Fibroblast of villous mesenchyme (primary cell): ENCODE data around the gene MICA. TPM values are rescaled to one million over a fixed set of nuclear protein-coding genes. Genes with fewer than 3 reads are reported as not detected.

Source experiments
- DNase-seq: peaks from one replicate; pipeline ENCODE4 v3.0.0-alpha.2; 2010; ENCODE audit warnings: low read depth
- H3K4me3 ChIP-seq: 2 replicates; pipeline ENCODE4 v1.5.1; 2011; ENCODE audit warnings: low read depth, mild to moderate bottlenecking, low read length
- total RNA-seq: library from RNA; depleted of rRNA; stranded (reverse); fragments of >200 nt; gene quantifications from 2 replicates; pipeline ENCODE4 v1.2.3, GENCODE V29; 2012
- TF ChIP-seq, protein P1 (sequence below): IDR thresholded peaks from 2 replicates; pipeline ENCODE4 v1.5.1; 2012; ENCODE audit warnings: low read depth, mild to moderate bottlenecking, low read length; ENCODE audit not compliant: insufficient read depth

MICA gene
- total RNA-seq, 1 donor, result 45.3 TPM

- H3K4me3 ChIP-seq, result no peak overlapping the region
- TF ChIP-seq, protein P1, sequence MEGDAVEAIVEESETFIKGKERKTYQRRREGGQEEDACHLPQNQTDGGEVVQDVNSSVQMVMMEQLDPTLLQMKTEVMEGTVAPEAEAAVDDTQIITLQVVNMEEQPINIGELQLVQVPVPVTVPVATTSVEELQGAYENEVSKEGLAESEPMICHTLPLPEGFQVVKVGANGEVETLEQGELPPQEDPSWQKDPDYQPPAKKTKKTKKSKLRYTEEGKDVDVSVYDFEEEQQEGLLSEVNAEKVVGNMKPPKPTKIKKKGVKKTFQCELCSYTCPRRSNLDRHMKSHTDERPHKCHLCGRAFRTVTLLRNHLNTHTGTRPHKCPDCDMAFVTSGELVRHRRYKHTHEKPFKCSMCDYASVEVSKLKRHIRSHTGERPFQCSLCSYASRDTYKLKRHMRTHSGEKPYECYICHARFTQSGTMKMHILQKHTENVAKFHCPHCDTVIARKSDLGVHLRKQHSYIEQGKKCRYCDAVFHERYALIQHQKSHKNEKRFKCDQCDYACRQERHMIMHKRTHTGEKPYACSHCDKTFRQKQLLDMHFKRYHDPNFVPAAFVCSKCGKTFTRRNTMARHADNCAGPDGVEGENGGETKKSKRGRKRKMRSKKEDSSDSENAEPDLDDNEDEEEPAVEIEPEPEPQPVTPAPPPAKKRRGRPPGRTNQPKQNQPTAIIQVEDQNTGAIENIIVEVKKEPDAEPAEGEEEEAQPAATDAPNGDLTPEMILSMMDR, result no peak
- DNase-seq, result no peak
Measured at GRCh38 chr6:31414771-31415265, 11.4 kb downstream of the MICA start.

GRCh38 chr6:31416394-31417014, 13.1 kb downstream of the MICA start:
- H3K4me3 ChIP-seq, result no peak overlapping the region
- DNase-seq, result no peak
- TF ChIP-seq, protein P1, result no peak

DNA sequence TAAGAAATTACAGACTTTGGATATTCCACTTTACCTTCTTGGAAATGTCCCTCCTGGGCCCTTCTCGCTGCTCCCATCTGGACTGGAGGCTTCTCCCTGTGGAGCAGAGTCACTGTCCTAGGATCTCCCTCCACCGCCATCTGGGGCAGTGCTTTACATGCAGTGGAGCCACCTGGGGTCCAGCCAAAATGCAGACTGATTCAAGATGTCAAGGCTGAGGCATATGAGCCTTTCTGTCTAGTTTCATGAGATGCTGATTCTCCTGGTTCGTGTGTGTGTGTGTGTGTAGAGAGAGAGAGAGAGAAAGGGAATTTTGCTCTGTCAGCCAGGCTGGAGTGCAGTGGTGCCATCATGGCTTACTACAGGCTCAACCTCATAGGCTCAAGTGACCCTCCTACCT, 14.9 kb downstream of the MICA start:
- no peak overlapping the region for H3K4me3 ChIP-seq
- DNase-seq, result no peak
- TF ChIP-seq, protein P1, result no peak

GRCh38 chr6:31419842-31420241, 16.4 kb downstream of the MICA start:
- TF ChIP-seq, protein P1, result no peak
- no peak for DNase-seq

GRCh38 chr6:31420546-31420945, 17.2 kb downstream of the MICA start:
- no peak overlapping the region for H3K4me3 ChIP-seq
- DNase-seq, result no peak
- TF ChIP-seq, protein P1, result no peak

More at GRCh38 chr6:31419842-31420241, 16.4 kb downstream of the MICA start:
- H3K4me3 ChIP-seq, result no peak overlapping the region

- TF ChIP-seq, protein P1, result no peak
- DNase-seq, result no peak
- no peak overlapping the region for H3K4me3 ChIP-seq
Measured at GRCh38 chr6:31422587-31422986, 19.2 kb downstream of the MICA start.

- H3K4me3 ChIP-seq, result no peak overlapping the region
- no peak for DNase-seq
- TF ChIP-seq, protein P1, result no peak
Measured at GRCh38 chr6:31423550-31423949, 20.2 kb downstream of the MICA start.
